GM12875 (cell line): ENCODE measurements around the gene ACIN1.

Experiments
- H3K4me3 ChIP-seq: one replicate; pipeline ENCODE4 v1.5.1; 2011; ENCODE audit warnings: low read depth, low read length, control low read depth
- TF ChIP-seq, protein P1 (sequence below): IDR thresholded peaks from 2 replicates; pipeline ENCODE4 v1.5.1; 2011; ENCODE audit warnings: low read depth, mild to moderate bottlenecking, control low read depth, inconsistent platforms, low read length, moderate library complexity, borderline replicate concordance; ENCODE audit not compliant: insufficient read depth

Gene ACIN1

DNA sequence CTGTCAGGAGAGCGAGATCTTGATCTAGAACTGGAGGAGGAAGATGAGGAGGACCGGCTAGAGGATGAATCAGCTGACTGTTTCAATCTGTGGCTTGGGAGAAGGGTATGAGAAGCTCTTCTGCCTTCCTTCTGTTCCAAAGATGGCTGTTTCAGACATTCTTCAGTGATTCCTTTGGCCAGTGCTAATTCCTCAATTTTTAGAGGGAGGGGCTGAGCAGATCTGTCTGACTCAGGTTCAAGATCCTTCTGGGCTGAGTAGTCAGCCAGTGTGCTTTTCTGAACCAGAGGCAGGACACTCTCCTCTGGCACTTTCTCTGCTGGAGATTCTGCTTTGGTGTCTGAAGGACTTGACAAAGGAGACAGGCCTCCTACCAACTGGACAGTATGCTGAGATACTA is 15.2 kb downstream of the ACIN1 start:
- TF ChIP-seq, protein P1, sequence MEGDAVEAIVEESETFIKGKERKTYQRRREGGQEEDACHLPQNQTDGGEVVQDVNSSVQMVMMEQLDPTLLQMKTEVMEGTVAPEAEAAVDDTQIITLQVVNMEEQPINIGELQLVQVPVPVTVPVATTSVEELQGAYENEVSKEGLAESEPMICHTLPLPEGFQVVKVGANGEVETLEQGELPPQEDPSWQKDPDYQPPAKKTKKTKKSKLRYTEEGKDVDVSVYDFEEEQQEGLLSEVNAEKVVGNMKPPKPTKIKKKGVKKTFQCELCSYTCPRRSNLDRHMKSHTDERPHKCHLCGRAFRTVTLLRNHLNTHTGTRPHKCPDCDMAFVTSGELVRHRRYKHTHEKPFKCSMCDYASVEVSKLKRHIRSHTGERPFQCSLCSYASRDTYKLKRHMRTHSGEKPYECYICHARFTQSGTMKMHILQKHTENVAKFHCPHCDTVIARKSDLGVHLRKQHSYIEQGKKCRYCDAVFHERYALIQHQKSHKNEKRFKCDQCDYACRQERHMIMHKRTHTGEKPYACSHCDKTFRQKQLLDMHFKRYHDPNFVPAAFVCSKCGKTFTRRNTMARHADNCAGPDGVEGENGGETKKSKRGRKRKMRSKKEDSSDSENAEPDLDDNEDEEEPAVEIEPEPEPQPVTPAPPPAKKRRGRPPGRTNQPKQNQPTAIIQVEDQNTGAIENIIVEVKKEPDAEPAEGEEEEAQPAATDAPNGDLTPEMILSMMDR, result no peak
- no peak overlapping the region for H3K4me3 ChIP-seq

DNA sequence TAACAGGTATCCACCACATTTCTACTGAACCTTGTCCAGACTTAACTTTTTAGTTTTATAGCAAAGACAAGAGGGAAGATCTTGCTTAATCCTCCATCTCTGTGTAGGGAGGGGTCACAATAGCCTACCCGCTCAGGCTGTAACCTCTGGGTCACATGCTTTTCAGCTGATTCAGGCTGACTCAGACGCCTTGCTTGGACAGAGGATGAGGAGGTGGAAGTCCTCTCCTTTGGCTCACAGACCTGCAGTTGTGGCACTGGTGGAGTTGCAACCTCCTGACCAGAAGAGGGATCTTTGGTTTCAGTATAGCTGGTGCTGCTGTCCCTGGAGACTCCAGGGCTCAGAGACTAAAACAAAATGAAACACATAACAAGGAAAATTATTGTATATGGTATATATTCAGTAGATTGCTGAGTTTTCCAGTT is 16.2 kb downstream of the ACIN1 start:
- TF ChIP-seq, protein P1, result no peak
- no peak overlapping the region for H3K4me3 ChIP-seq

DNA sequence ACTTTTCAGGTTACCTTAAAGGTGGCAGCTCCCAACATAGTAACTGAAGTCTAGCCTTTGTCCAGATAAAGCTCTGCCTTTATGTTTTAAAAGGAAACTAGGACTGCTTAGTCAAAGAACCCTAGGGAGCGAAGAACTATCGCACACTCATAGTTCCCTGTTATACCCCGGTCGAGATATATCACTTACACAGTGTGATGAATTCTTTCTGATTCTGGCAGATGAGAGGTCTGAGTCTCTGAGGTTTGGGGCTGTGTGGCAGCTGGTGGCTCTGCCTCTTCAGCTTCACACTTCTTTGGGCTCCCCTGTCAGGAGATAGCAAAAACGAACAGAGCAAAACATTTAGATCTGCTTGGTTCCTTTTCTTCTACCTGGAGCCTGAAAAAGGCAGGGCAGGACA is 17.0 kb downstream of the ACIN1 start:
- no peak overlapping the region for H3K4me3 ChIP-seq
- TF ChIP-seq, protein P1, result no peak

DNA sequence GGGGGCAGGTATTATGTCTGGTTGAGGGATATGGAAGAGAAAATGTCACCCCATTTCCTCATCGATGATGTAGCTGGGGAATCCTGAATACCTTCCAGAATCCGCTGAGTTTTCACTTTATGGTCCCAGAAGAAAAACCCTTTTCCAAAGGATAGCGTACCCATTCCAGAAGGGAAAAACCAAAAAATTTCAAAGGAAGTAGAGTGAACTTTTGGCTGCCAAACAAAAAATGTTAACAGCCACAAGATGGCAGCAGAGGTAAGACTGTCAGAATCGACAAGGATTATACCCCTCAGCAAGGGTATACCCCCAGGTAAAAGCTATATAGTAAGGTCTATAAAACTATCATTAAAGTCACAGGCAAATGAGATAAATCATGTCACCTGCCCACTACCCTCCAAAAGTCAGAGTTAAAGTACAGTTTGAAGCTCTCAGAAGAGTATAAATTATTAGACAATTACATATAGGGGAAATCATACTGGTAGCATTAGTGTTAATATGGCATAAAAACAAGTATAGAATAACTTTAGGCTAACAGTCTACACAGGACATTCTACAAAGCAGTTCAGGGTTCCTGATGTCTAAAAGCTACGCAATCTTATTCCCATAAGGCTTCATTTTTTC is 18.0 kb downstream of the ACIN1 start:
- TF ChIP-seq, protein P1, result peak; percentile 53
- no peak overlapping the region for H3K4me3 ChIP-seq

DNA sequence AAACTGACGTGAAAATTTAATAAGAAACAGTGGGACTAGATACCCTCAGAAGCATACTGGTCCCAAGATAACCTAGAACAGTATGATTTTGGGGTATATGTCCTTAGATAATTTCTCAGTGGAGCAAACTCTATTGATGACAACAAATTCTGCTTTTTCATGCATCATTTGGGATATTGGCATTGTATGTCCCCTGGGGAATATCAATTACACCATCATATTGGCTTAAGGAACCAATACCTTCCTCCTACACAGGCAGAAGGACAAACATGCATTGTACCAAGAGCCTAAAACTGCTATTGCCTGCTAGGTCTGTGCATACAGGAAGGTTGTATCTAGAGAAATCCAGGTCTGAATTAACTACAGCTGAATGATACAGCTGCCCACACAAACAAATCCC is 20.0 kb downstream of the ACIN1 start:
- TF ChIP-seq, protein P1, result no peak
- H3K4me3 ChIP-seq, result no peak overlapping the region

DNA sequence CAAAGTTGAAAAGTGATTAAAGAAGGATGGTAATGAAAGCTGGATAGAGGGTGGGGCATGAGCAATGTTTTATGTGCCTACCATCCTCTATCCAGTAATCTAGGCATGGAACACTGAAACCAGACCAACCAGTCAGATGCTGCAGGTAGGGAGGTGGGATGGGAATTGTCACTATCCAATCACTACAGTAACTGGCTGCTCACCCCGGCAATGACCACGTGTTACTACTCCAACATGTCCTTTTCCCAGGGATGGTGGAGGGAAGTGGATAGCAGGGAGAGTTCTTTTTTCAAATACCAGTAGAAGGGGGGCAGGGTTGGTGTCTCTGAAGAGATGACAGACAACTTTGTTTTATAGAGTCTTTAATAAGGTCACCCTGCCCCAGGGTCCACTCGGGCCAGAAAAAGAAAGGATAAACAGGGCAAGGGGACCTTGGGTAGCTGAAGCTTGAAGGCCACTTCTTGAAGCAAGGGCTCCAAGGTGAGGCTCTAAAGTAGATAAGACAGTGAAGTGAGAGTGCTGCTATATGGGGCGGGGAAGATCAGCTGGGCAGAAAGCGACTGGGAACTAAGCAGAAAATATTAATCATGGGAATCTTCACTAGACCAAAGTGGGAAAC is 22.9 kb downstream of the ACIN1 start:
- TF ChIP-seq, protein P1, result no peak
- H3K4me3 ChIP-seq, result no peak overlapping the region
